Medulla oblongata (tissue), 1 donor: Measurements from ENCODE around the gene PEAK1.

Experiments used
- DNase-seq: peaks from one replicate; pipeline ENCODE4 v3.0.0-alpha.2; 2015; ENCODE audit errors: extremely low spot score

PEAK1 gene

GRCh38 chr15:77097921-77098320, 322.0 kb downstream of the PEAK1 start:
- no peak for DNase-seq

- DNase-seq, result no peak
Observed at GRCh38 chr15:77097248-77097721, 322.6 kb downstream of the PEAK1 start.

GRCh38 chr15:77096541-77096940, 323.4 kb downstream of the PEAK1 start:
- DNase-seq, result no peak

GRCh38 chr15:77096138-77096537, 323.8 kb downstream of the PEAK1 start:
- DNase-seq, result no peak

GRCh38 chr15:77094397-77095030, 325.4 kb downstream of the PEAK1 start:
- DNase-seq, result no peak

- no peak for DNase-seq
Observed at GRCh38 chr15:77093436-77093835, 326.5 kb downstream of the PEAK1 start.

GRCh38 chr15:77091097-77091496, 328.8 kb downstream of the PEAK1 start:
- no peak for DNase-seq

DNA sequence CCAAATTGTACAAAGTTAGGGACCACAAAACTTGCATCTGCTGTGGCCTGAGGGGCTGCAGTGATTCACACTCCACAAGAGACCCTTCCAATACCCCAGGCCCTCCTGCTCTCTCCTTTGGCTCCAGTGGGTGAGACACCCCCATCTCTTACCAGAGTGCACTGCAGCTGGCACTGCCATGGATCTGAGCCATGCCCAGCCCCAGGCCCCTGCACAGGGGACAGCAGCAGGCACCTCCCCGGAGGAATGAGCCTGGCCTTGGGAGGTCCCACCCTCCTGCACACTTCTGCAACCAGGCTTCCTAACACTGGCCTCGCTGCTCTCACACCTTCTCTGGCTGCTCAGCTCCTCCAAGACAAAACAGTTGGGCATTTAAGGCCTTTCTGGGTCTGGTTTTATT, 332.7 kb downstream of the PEAK1 start:
- DNase-seq, result no peak

GRCh38 chr15:77085297-77085696, 334.6 kb downstream of the PEAK1 start:
- DNase-seq, result no peak

DNA sequence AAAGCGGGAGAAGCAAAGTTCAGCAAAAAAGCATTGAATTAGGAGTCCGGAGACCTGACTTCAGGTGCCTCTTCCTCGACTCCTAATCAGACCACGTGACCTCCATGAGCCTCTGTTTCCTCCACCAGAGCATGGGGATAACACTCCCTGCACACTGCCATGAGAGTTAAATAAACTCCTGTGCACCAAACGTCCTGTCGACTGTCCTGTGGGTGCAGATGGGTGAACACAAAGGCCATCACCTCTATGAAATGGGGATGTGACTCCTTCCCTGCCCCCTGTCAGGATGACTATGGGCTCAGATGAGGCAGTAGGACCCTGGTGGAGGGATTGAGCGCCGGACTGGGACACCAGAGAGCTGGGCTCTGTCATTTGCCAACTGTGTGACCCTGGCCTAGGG, 335.5 kb downstream of the PEAK1 start:
- DNase-seq, result no peak

DNA sequence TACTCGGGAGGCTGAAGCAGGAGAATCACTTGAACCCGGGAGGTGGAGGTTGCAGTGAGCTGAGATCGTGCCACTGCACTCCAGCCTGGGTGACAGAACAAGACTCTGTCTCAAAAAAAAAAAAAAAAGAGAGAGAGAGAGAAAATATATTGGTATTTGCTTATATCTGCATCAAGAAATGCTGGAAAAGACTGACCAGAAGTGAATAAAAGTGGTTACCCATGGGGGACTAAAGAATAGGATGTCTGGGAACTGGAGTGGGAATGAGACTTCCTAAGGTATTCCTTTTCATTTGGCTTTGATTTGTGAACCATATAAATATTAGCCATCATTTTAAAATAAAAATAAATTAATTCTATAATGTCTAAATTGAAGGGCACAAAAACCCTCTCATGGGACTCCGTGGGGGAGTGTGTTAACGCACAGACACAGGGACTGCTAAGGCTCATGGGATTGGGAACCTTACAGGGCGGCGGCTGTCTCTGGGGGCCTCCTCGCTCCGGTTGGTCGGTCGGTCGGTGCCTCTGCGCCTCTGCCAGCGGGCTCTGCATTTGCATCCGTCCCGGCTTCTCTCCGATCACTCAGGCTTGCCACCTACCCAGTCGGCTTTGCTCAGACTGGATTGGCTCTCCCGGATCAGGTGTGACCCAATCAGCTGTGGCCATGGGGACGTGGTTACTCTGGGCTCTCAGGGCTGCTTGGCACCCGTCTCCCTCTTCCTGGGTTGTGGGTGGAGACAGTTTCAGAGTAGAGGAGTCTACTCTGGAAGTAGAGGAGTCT, 336.3 kb downstream of the PEAK1 start:
- DNase-seq, result peak; percentile 76

GRCh38 chr15:77081971-77082370, 337.9 kb downstream of the PEAK1 start:
- no peak for DNase-seq

GRCh38 chr15:77076323-77076915, 343.5 kb downstream of the PEAK1 start:
- DNase-seq, result peak; percentile 66

DNA sequence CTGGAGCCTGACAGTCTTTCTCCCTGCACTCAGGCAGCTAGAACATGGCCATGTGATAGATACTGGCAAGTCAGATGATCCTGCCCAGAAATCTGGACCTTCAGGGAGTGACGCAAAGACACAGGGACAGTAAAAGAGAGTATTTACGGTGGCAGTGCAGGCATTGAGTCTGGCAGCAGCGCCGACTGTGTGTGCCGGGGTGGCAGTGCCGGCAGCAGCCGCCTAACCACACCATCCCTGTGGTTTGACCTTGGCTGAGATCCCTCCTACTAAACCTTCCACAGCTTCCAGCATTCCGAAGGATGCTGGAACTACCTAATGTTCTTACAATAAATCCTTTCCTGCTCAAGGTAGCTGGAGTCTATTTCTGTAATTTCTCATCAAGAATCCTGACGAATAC, 344.4 kb downstream of the PEAK1 start:
- peak; percentile 74 for DNase-seq

- DNase-seq, result no peak
Observed at GRCh38 chr15:77074350-77074749, 345.6 kb downstream of the PEAK1 start.

DNA sequence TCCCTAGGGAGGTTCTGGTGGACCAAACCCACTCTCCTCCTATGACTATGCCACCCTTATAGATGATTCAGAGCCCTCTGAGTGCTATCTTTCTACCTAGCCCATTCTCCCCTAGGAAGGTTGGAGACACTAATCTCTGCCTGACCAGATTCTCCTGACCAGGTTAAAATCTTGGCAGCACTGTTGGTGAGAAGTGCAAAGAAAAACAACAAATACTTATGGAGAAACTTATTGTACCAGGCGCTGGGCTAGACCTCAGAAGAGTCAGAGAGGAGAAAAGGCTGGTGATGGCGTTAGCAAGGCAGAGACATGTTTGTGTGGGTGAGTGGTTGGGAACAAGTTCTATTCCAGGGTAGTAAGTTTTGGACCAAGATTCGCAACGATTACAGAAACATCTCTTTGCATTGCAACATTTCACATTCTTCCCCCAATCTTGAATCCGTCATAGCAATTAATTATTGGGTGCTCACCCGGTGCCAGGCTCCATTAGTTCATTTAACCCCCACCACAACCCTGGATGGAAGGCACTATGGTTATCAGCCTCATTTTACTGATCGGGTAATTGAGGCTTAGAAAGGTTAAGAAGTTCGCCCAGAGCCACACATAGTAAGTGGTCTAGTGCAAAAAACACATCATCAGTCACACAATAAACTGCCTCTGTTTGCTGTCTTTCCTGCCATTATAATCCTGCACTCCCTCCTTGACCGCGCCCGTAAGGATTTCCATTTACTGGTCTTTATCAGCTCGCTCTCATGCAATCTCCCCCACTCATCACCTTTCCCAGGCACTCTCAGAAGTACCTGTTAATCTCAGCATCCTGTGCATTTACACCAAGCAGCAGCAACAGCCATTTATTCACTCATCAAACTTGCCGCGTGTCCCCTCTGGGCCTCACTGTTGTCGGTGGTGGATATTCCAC, 348.3 kb downstream of the PEAK1 start:
- no peak for DNase-seq

- DNase-seq, result peak; percentile 96
Observed at GRCh38 chr15:77070495-77071304, 349.2 kb downstream of the PEAK1 start, which contains the start of gene TSPAN3. Gene TSPAN3, minus strand, starts transcription at chr15:77071109. Its CDS starts 155 bp downstream, at chr15:77070954.

DNA sequence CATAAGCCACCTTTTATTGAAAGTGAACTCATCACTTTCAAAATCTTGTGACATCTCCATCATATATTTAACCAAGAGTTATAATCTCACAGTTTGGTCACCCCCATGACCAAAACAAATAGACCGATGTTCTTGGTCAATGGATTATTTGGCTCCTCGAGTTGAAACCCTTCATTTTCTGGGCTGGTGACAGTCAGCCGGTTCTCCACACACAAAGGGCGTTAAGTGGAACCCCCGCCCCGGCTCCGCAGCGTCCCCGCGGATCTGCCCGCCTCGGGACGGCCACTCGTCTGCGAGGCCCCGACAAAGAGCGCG, 349.8 kb downstream of the PEAK1 start:
- no peak for DNase-seq

DNA sequence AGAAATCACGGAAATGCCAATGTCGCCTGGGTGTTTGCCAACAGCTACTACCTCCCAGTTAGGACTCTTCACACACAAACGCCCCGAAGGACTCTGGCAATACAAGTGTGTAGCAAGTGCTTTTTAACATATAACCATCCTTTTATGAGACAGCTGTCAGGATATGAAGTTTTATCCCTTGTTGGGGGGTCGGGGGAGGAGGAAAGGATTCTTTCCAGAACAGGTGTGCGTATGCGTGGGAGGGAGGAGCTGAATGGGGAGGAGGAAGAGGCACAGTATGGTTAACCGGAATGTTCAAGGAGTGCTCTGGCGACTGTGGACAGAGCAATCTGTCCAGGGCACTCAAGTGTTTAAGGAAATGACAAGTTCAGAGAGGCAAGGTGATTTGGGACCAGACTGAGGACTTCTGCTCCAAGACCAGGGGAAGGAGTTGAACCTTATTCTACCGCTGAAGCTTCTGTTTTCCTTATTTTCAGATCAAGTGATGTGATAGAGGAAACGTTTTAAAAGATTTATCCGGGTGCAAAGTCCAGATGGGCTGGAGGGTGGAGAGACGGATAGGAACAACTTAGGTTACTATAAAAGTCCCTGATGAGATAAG, 350.3 kb downstream of the PEAK1 start:
- no peak for DNase-seq

DNA sequence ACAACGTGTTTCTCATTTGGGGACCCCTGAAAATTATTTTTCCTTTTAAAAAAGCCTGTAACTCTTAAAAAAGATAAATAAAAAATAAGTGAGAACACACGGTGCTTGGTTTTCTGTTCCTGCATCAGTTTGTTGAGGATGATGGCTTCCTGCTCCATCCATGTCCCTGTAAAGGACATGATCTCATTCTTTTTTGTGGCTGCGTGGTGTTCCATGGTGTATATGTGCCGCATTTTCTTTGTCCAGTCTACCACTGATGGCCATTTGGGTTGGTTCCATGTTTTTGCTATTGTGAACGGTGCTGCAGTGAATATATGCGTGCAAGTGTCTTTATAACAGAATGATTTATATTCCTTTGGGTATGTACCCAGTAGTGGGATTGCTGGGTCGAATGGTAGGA, 351.3 kb downstream of the PEAK1 start:
- DNase-seq, result no peak
